ENCODE data around the gene NEXN. TPM values are rescaled to one million over a fixed set of nuclear protein-coding genes. Genes with fewer than 3 reads are reported as not detected.

The NEXN gene
- total and polyA plus RNA-seq, 2 of the 13 experiments (the other 11 are each of a cell fraction or from before 2014, with no cell fraction given): 0.07 to 0.97 TPM

DNA sequence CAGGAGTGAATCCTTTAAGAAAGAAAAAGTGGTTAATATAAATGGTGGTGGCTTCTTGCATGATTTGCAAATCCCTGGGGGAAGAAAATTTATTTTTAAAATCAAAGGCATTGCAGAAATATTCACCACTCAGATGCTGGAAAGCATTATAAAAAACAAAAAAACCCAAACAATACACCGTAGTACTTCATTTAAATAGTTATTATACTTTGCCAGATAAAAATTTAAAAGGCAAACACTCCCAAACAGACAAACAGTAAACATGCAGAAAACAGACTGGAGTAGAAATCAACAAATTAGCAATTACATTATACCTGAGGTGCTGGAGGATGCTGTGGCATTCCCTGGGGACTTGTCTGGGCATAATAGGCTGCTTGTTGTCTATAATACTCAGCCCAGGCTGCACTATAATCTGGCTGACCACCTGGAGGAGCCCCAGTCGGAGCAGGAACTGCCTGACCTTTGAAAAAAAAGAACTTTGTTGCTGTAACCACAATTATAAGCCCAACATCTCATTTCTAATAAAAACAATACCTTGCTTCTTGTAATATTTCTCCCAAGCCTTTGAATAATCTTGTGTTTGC is 60.5 kb downstream of the NEXN start (continued):
- TF ChIP-seq STAG1 (CRISPR knock-in tag; IDR thresholded peaks at IDR 0.05): peak; percentile 28
- TF ChIP-seq FLYWCH1 (CRISPR knock-in tag; IDR thresholded peaks at IDR 0.05): no peak
- no peak for TF ChIP-seq ATF1 (CRISPR knock-in tag; IDR thresholded peaks at IDR 0.05)
- TF ChIP-seq ZNF784 (CRISPR knock-in tag; IDR thresholded peaks at IDR 0.05; ENCODE audit: borderline replicate concordance): no peak
- TF ChIP-seq, protein P1, sequence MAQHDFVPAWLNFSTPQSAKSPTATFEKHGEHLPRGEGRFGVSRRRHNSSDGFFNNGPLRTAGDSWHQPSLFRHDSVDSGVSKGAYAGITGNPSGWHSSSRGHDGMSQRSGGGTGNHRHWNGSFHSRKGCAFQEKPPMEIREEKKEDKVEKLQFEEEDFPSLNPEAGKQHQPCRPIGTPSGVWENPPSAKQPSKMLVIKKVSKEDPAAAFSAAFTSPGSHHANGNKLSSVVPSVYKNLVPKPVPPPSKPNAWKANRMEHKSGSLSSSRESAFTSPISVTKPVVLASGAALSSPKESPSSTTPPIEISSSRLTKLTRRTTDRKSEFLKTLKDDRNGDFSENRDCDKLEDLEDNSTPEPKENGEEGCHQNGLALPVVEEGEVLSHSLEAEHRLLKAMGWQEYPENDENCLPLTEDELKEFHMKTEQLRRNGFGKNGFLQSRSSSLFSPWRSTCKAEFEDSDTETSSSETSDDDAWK (CRISPR knock-in tag; IDR thresholded peaks at IDR 0.05): no peak
- TF ChIP-seq DMAP1 (CRISPR knock-in tag; IDR thresholded peaks at IDR 0.05): no peak
- no peak for TF ChIP-seq ZNF460 (CRISPR knock-in tag; IDR thresholded peaks at IDR 0.05; ENCODE audit: borderline replicate concordance)
- no peak for TF ChIP-seq ZNF281 (CRISPR knock-in tag; IDR thresholded peaks at IDR 0.05; ENCODE audit: borderline replicate concordance)
- TF ChIP-seq, protein P2, sequence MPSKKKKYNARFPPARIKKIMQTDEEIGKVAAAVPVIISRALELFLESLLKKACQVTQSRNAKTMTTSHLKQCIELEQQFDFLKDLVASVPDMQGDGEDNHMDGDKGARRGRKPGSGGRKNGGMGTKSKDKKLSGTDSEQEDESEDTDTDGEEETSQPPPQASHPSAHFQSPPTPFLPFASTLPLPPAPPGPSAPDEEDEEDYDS (CRISPR knock-in tag; IDR thresholded peaks at IDR 0.05): no peak
- TF ChIP-seq, protein P3, sequence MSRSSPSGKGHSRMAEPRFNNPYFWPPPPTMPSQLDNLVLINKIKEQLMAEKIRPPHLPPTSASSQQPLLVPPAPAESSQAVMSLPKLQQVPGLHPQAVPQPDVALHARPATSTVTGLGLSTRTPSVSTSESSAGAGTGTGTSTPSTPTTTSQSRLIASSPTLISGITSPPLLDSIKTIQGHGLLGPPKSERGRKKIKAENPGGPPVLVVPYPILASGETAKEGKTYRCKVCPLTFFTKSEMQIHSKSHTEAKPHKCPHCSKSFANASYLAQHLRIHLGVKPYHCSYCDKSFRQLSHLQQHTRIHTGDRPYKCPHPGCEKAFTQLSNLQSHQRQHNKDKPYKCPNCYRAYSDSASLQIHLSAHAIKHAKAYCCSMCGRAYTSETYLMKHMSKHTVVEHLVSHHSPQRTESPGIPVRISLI (CRISPR knock-in tag; IDR thresholded peaks at IDR 0.05; ENCODE audit: borderline replicate concordance): peak; percentile 41; the same call in 1 of the 2 replicates
- TF ChIP-seq ZNF782 (CRISPR knock-in tag; IDR thresholded peaks at IDR 0.05; ENCODE audit: borderline replicate concordance): no peak
- 0 out of 2 replicates have a peak, but pooled peaks have one; percentile 16 for TF ChIP-seq CTCF (CRISPR knock-in tag; IDR thresholded peaks at IDR 0.05)
- no peak for TF ChIP-seq ZNF296 (CRISPR knock-in tag; conservative IDR thresholded peaks at IDR 0.05)
- no peak for TF ChIP-seq NR1H2 (CRISPR knock-in tag; IDR thresholded peaks at IDR 0.05; ENCODE audit: borderline replicate concordance, low read depth)
- TF ChIP-seq, protein P4, sequence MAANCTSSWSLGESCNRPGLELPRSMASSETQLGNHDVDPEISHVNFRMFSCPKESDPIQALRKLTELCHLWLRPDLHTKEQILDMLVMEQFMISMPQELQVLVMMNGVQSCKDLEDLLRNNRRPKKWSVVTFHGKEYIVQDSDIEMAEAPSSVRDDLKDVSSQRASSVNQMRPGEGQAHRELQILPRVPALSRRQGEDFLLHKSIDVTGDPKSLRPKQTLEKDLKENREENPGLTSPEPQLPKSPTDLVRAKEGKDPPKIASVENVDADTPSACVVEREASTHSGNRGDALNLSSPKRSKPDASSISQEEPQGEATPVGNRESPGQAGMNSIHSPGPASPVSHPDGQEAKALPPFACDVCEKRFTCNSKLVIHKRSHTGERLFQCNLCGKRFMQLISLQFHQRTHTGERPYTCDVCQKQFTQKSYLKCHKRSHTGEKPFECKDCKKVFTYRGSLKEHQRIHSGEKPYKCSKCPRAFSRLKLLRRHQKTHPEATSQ (CRISPR knock-in tag; IDR thresholded peaks at IDR 0.05; ENCODE audit: borderline replicate concordance): no peak
- no peak for TF ChIP-seq AKAP8 (CRISPR knock-in tag; IDR thresholded peaks at IDR 0.05)
- TF ChIP-seq SETDB1 (CRISPR knock-in tag; IDR thresholded peaks at IDR 0.05; ENCODE audit: borderline replicate concordance): no peak
- no peak for TF ChIP-seq SNRNP70 (IDR thresholded peaks at IDR 0.05; ENCODE audit: low read depth, low read length)
- no peak for TF ChIP-seq CBX5 (CRISPR knock-in tag; IDR thresholded peaks at IDR 0.05; ENCODE audit: borderline replicate concordance)
- peak; percentile 66 for TF ChIP-seq RBM22 (optimal IDR thresholded peaks at IDR 0.05; ENCODE audit: low read length)

Measured in HepG2 (cell line).